HEK293 (cell line): ENCODE results near the gene SLITRK4.

Source experiments
- CTCF ChIA-PET: fragments of 350-600 bp; formaldehyde crosslinking; extraction: SDS; loops from one replicate; lab custom pipeline; 2021; ENCODE audit warnings: antibody characterized with exemption; lab: Yijun Ruan, JAX
- POLR2A ChIA-PET: fragments of 300-600 bp; formaldehyde crosslinking; extraction: SDS; loops from one replicate; lab custom pipeline; 2020; ENCODE audit warnings: antibody characterized with exemption, inconsistent platforms; lab: Yijun Ruan, JAX
- H3K27ac ChIP-seq: fragments of 200-500 bp; sonication (Bioruptor generic); 2 replicates; pipeline ENCODE4 v1.5.1; 2014; ENCODE audit warnings: low read depth, low read length, control low read depth, inconsistent platforms; ENCODE audit errors: extremely low read depth
- H3K36me3 ChIP-seq, 2 experiments: fragments of 200-500 bp in 1 of 2; sonication (Bioruptor generic) in 1 of 2; 1 replicate in 1 of 2; 2 replicates in 1 of 2; pipeline ENCODE4 v1.5.1; 2014 to 2017; ENCODE audit warnings: inconsistent platforms in 2 of 2, low read length in 2 of 2; ENCODE audit not compliant: control insufficient read depth in 2 of 2, insufficient read depth in 1 of 2
- H3K4me1 ChIP-seq: fragments of 200-500 bp; sonication (Bioruptor generic); 2 replicates; pipeline ENCODE4 v1.5.1; 2014; ENCODE audit warnings: mild to moderate bottlenecking, low read length, inconsistent platforms; ENCODE audit not compliant: control insufficient read depth, insufficient read depth
- H3K4me3 ChIP-seq: 2 replicates; pipeline ENCODE4 v1.5.1; 2011; ENCODE audit warnings: low read depth, mild to moderate bottlenecking, control low read depth, low read length, moderate library complexity
- H3K9me3 ChIP-seq: fragments of 200-500 bp; sonication (Bioruptor generic); 2 replicates; pipeline ENCODE4 v1.5.1; 2014; ENCODE audit warnings: low read depth, low read length, inconsistent platforms; ENCODE audit not compliant: control insufficient read depth, insufficient read depth
- KLF9 ChIP-seq: fragments of 450-650 bp; formaldehyde crosslinking; IDR thresholded peaks from 2 replicates; pipeline ENCODE4 v1.5.1; 2016; ENCODE audit warnings: missing biosample characterization, missing genetic modification characterization, low read depth
- SALL2 ChIP-seq: fragments of 450-650 bp; formaldehyde crosslinking; IDR thresholded peaks from 2 replicates; pipeline ENCODE4 v1.5.0; 2017; ENCODE audit warnings: missing biosample characterization, mild to moderate bottlenecking, missing genetic modification characterization, borderline replicate concordance
- ZNF132 ChIP-seq: fragments of 450-650 bp; formaldehyde crosslinking; IDR thresholded peaks from 2 replicates; pipeline ENCODE4 v1.5.1; 2017; ENCODE audit warnings: missing biosample characterization, missing genetic modification characterization, borderline replicate concordance
- ZNF138 ChIP-seq: fragments of 450-650 bp; formaldehyde crosslinking; IDR thresholded peaks from 2 replicates; pipeline ENCODE4 v1.5.1; 2016; ENCODE audit warnings: missing biosample characterization, missing genetic modification characterization, borderline replicate concordance
- ZNF175 ChIP-seq: fragments of 450-650 bp; formaldehyde crosslinking; IDR thresholded peaks from 2 replicates; pipeline ENCODE4 v1.5.1; 2016; ENCODE audit warnings: missing biosample characterization, missing genetic modification characterization
- ZNF366 ChIP-seq: fragments of 450-650 bp; formaldehyde crosslinking; conservative IDR thresholded peaks from 2 replicates; pipeline ENCODE4 v1.5.1; 2016; ENCODE audit warnings: missing biosample characterization, missing genetic modification characterization
- ZNF404 ChIP-seq: fragments of 450-650 bp; formaldehyde crosslinking; IDR thresholded peaks from 2 replicates; pipeline ENCODE4 v1.5.1; 2017; ENCODE audit warnings: missing biosample characterization, missing genetic modification characterization
- ZNF416 ChIP-seq: fragments of 450-650 bp; formaldehyde crosslinking; IDR thresholded peaks from 2 replicates; pipeline ENCODE4 v1.5.1; 2016; ENCODE audit warnings: missing biosample characterization, missing genetic modification characterization
- ZNF423 ChIP-seq: fragments of 450-650 bp; formaldehyde crosslinking; IDR thresholded peaks from 2 replicates; pipeline ENCODE4 v1.5.1; 2016; ENCODE audit warnings: missing biosample characterization, missing genetic modification characterization
- ZNF596 ChIP-seq: fragments of 450-650 bp; IDR thresholded peaks from 2 replicates; pipeline ENCODE4 v1.5.0; 2018; ENCODE audit warnings: missing biosample characterization, mild to moderate bottlenecking, missing genetic modification characterization, moderate library complexity
- ZNF623 ChIP-seq: fragments of 450-650 bp; formaldehyde crosslinking; IDR thresholded peaks from 2 replicates; pipeline ENCODE4 v1.5.1; 2016; ENCODE audit warnings: missing biosample characterization, missing genetic modification characterization
- ZNF660 ChIP-seq: fragments of 450-650 bp; IDR thresholded peaks from 2 replicates; pipeline ENCODE4 v1.5.1; 2018; ENCODE audit warnings: missing biosample characterization, mild to moderate bottlenecking, missing genetic modification characterization
- ZNF670 ChIP-seq: fragments of 450-650 bp; formaldehyde crosslinking; IDR thresholded peaks from 2 replicates; pipeline ENCODE4 v1.5.1; 2016; ENCODE audit warnings: missing biosample characterization, missing genetic modification characterization, low read depth
- ZNF777 ChIP-seq: fragments of 450-650 bp; formaldehyde crosslinking; IDR thresholded peaks from 2 replicates; pipeline ENCODE4 v1.5.1; 2017; ENCODE audit warnings: missing biosample characterization, missing genetic modification characterization, borderline replicate concordance
- TF ChIP-seq, protein P1 (sequence below): fragments of 450-650 bp; formaldehyde crosslinking; IDR thresholded peaks from 2 replicates; pipeline ENCODE4 v1.5.1; 2016; ENCODE audit warnings: missing biosample characterization, missing genetic modification characterization
- TF ChIP-seq, protein P2 (sequence below): fragments of 450-650 bp; formaldehyde crosslinking; IDR thresholded peaks from 2 replicates; pipeline ENCODE4; 2016; ENCODE audit warnings: missing biosample characterization, missing genetic modification characterization
- TF ChIP-seq, protein P3 (sequence below): fragments of 450-650 bp; formaldehyde crosslinking; IDR thresholded peaks from 2 replicates; pipeline ENCODE4 v1.5.1; 2017; ENCODE audit warnings: missing biosample characterization, missing genetic modification characterization
- TF ChIP-seq, protein P4 (sequence below): fragments of 450-650 bp; formaldehyde crosslinking; IDR thresholded peaks from 2 replicates; pipeline ENCODE4 v1.5.1; 2016; ENCODE audit warnings: missing biosample characterization, missing genetic modification characterization

Gene SLITRK4

DNA sequence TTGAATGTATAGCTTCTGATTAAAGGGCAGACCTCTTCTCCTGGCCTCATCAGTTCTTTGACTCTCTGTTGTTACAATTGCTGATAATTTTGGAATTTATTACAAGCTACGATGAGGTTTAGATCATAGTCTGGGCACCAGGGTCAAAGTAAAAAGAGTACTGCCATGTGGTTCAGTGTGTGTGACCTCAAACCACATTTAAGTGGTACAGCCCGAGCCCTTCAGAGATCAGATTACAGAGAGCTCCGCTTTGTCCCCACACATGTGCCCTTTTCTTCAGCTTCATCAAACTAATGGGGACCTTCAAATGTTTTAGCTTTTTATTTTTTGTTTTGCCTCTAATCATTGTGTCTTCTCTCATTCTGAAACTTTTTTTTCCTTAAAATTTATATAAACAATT, 47.6 kb upstream of the SLITRK4 start:
- H3K36me3 ChIP-seq, result no peaks in the 10 kb centered on the region
- no peak overlapping the region for H3K4me3 ChIP-seq
- TF ChIP-seq ZNF132 (tag by site-specific recombination) (no peak), ZNF138 (tag by site-specific recombination) (no peak), KLF9 (no peak), ZNF623 (tag by site-specific recombination) (no peak), SALL2 (tag by site-specific recombination) (no peak), ZNF423 (tag by site-specific recombination) (no peak), ZNF596 (tag by site-specific recombination) (no peak), ZNF366 (tag by site-specific recombination) (no peak), ZNF416 (tag by site-specific recombination) (no peak), ZNF404 (tag by site-specific recombination) (no peak), ZNF660 (tag by site-specific recombination) (no peak)
- TF ChIP-seq, protein P1, sequence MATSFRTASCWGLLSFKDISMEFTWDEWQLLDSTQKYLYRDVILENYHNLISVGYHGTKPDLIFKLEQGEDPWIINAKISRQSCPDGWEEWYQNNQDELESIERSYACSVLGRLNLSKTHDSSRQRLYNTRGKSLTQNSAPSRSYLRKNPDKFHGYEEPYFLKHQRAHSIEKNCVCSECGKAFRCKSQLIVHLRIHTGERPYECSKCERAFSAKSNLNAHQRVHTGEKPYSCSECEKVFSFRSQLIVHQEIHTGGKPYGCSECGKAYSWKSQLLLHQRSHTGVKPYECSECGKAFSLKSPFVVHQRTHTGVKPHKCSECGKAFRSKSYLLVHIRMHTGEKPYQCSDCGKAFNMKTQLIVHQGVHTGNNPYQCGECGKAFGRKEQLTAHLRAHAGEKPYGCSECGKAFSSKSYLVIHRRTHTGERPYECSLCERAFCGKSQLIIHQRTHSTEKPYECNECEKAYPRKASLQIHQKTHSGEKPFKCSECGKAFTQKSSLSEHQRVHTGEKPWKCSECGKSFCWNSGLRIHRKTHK (tag by site-specific recombination), result no peak
- TF ChIP-seq, protein P2, sequence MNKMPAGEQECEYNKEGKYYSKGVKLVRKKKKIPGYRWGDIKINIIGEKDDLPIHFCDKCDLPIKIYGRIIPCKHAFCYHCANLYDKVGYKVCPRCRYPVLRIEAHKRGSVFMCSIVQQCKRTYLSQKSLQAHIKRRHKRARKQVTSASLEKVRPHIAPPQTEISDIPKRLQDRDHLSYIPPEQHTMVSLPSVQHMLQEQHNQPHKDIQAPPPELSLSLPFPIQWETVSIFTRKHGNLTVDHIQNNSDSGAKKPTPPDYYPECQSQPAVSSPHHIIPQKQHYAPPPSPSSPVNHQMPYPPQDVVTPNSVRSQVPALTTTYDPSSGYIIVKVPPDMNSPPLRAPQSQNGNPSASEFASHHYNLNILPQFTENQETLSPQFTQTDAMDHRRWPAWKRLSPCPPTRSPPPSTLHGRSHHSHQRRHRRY (tag by site-specific recombination), result no peak
- TF ChIP-seq, protein P3, sequence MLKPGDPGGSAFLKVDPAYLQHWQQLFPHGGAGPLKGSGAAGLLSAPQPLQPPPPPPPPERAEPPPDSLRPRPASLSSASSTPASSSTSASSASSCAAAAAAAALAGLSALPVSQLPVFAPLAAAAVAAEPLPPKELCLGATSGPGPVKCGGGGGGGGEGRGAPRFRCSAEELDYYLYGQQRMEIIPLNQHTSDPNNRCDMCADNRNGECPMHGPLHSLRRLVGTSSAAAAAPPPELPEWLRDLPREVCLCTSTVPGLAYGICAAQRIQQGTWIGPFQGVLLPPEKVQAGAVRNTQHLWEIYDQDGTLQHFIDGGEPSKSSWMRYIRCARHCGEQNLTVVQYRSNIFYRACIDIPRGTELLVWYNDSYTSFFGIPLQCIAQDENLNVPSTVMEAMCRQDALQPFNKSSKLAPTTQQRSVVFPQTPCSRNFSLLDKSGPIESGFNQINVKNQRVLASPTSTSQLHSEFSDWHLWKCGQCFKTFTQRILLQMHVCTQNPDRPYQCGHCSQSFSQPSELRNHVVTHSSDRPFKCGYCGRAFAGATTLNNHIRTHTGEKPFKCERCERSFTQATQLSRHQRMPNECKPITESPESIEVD (tag by site-specific recombination), result no peak
- TF ChIP-seq, protein P4, sequence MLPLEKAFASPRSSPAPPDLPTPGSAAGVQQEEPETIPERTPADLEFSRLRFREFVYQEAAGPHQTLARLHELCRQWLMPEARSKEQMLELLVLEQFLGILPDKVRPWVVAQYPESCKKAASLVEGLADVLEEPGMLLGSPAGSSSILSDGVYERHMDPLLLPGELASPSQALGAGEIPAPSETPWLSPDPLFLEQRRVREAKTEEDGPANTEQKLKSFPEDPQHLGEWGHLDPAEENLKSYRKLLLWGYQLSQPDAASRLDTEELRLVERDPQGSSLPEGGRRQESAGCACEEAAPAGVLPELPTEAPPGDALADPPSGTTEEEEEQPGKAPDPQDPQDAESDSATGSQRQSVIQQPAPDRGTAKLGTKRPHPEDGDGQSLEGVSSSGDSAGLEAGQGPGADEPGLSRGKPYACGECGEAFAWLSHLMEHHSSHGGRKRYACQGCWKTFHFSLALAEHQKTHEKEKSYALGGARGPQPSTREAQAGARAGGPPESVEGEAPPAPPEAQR (tag by site-specific recombination), result no peak
- H3K4me1 ChIP-seq, result no peaks in the 10 kb centered on the region
- CTCF ChIA-PET, result no interaction called here
- H3K27ac ChIP-seq, result no peak overlapping the region
- POLR2A ChIA-PET, result no interaction called here
- H3K9me3 ChIP-seq, result no peaks in the 10 kb centered on the region

DNA sequence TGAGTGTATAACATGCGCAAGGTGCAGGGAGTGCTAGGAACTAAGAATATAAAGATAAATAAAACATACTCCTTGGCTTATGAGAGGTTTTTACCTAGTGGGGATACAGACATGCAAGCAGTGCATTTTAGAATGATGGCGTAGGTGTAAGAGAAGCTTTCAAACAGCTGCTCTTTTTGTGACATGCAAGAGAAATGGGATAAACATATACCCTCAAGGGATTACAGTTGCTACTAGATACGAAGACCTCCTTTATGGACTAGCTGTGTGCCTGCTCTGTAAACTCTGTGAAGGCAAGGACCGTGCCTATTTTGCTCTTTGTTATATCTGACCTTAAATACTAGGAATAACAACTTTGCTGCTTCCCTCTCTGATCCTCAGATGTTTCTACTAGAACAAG, 39.0 kb upstream of the SLITRK4 start:
- POLR2A ChIA-PET, result no interaction called here
- no peaks in the 10 kb centered on the region for H3K4me1 ChIP-seq
- TF ChIP-seq, protein P1 (tag by site-specific recombination), result no peak
- no peak for TF ChIP-seq ZNF175 (tag by site-specific recombination)
- no peak for TF ChIP-seq ZNF777 (tag by site-specific recombination)
- no peak for TF ChIP-seq ZNF670
- TF ChIP-seq, all 188 proteins: peak for 0
- CTCF ChIA-PET, result interaction anchor here (0.9 kb wide), 1 partner anchor 11 kb away, joined by 4 read pairs; no protein-coding TSS in a partner anchor
- Histone ChIP-seq H3K36me3 (no peaks in the 10 kb centered on the region), H3K4me3 (no peak overlapping the region), H3K9me3 (no peaks in the 10 kb centered on the region), H3K27ac (no peak overlapping the region)
